ENCODE measurements around the gene GALNT14. TPM values are rescaled to one million over a fixed set of nuclear protein-coding genes. Genes with fewer than 3 reads are reported as not detected.

Gene GALNT14
- total RNA-seq, 4 donors from 2014 or later = 8.3 to 26.1 (median 16.3) TPM

DNA sequence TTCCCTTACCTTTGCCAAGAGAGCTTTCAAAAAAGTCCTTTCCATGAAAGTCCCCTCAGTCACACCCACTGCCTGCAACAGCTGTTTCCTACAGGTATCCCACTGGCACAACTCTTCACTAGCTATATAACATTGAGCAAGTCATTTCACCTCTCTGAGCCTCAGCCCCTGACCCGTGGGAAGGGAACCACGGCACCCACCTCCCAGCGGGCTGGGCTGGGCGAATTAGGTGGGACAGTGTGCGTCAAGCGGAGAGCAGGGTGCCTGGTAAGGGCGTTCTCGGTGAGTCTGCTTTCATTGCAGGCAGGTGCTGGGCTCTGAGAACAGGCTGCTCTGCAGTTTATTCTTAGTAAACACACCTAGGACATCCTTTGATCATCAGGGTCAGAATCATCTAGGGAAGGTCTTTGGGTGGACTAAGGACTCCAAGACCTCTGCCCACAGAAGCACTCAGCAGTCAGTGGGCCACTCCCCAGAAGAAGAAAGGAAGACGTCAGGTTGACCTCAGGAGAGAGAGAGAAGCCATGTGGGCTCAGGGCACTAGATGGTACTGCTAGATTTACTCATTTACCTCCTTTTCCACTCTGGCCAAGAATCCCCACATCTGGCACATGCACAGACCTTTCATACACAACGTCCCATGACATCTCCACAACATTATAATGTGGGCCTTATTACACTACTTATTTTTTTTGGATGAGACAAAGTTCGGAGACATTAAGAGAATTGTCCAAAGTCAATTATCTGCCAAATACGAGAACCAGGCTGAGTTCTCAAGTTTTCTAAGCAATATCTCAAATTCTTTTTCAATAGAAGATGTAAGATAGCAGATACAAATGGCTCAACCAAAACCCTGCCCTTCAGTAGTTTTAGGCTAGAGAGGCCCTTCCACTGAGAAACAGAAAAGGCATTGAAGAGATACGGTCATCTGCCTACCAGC lies 79.9 kb downstream of the GALNT14 start:
- TF ChIP-seq POLR2A (IDR thresholded peaks at IDR 0.05) = peak; percentile 17 to 59
- TF ChIP-seq CTCF (IDR thresholded peaks at IDR 0.05) = no peak
- H3K27ac ChIP-seq = peak overlapping the region in 3 of 4 donors; percentile 69 to 90 (median 90)

GRCh38 chr2:31057691-31058090 lies 80.5 kb downstream of the GALNT14 start:
- H3K36me3 ChIP-seq = no peaks in the 10 kb centered on the region
- H3K9me3 ChIP-seq = no peaks in the 10 kb centered on the region
- H3K4me3 ChIP-seq = peak overlapping the region in 1 of 4 donors; percentile 18
- peak overlapping the region in 3 of 4 donors; percentile 69 to 90 (median 90) for H3K27ac ChIP-seq
- peaks cover 0 to 28% (median 2%) of the 10 kb centered on the region in 4 donors for H3K4me1 ChIP-seq
- TF ChIP-seq POLR2A (IDR thresholded peaks at IDR 0.05) = no peak
- TF ChIP-seq CTCF (IDR thresholded peaks at IDR 0.05) = no peak
- no peaks in the 10 kb centered on the region for H3K27me3 ChIP-seq
- peak in 1 of 3 donors; percentile 59 for DNase-seq

More for the DNA sequence above, 79.9 kb downstream of the GALNT14 start:
- peaks cover 0 to 28% (median 2%) of the 10 kb centered on the region in 4 donors for H3K4me1 ChIP-seq
- H3K36me3 ChIP-seq = no peaks in the 10 kb centered on the region
- DNase-seq = peak in 2 of 3 donors; percentile 65 to 80
- no peaks in the 10 kb centered on the region for H3K9me3 ChIP-seq
- peak overlapping the region in 1 of 4 donors; percentile 18 for H3K4me3 ChIP-seq
- no peaks in the 10 kb centered on the region for H3K27me3 ChIP-seq

DNA sequence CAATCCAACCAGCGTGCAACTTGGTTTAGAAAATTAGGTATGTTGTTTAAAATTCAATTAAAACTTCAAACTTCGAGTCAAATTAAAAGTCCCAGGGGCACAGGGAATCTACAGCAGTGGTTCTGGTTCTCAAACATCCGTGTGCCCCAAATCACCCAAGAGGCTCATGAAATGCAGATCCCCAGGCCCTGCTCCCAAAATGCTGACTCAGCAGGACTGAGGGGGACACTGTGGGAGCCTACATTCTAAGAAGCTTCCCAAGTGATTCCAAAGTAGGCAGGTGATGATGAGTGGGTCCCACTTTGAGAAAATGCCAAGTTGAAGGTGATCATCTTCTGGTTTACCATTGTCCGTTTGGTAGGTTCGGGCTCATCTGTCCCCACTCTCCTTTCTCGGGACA lies 82.3 kb downstream of the GALNT14 start:
- Histone ChIP-seq H3K27ac (peak overlapping the region in 3 of 4 donors; percentile 69 to 89 (median 79)), H3K9me3 (no peaks in the 10 kb centered on the region), H3K4me3 (no peak overlapping the region), H3K4me1 (peaks cover 0 to 28% (median 2%) of the 10 kb centered on the region in 4 donors), H3K27me3 (no peaks in the 10 kb centered on the region), H3K36me3 (no peaks in the 10 kb centered on the region)
- TF ChIP-seq POLR2A (IDR thresholded peaks at IDR 0.05) (no peak), CTCF (IDR thresholded peaks at IDR 0.05) (no peak)
- DNase-seq = no peak

- H3K4me3 ChIP-seq = no peak overlapping the region
Measured at GRCh38 chr2:31054842-31055388, 83.3 kb downstream of the GALNT14 start.

More at GRCh38 chr2:31054842-31055388, 83.3 kb downstream of the GALNT14 start:
- Histone ChIP-seq H3K36me3 (no peaks in the 10 kb centered on the region), H3K27ac (peak overlapping the region in 3 of 4 donors; percentile 69 to 89 (median 79)), H3K27me3 (no peaks in the 10 kb centered on the region), H3K4me1 (peaks cover 0 to 26% (median 2%) of the 10 kb centered on the region in 4 donors), H3K9me3 (no peaks in the 10 kb centered on the region)
- TF ChIP-seq CTCF (IDR thresholded peaks at IDR 0.05) (no peak), POLR2A (IDR thresholded peaks at IDR 0.05) (peak in 1 of 2 donors; percentile 18)
- DNase-seq = peak in 1 of 3 donors; percentile 78
